Astrocyte (in vitro differentiated cells and primary cell): Measurements from ENCODE around the gene SCAI.

Experiments used
- CTCF ChIP-seq: IDR thresholded peaks from 2 replicates; pipeline ENCODE4 v1.5.1; 2011; ENCODE audit warnings: low read depth, mild to moderate bottlenecking, inconsistent platforms, low read length, moderate library complexity; ENCODE audit not compliant: insufficient read depth
- EZH2 ChIP-seq: IDR thresholded peaks from 2 replicates; pipeline ENCODE4 v1.6.1; 2012; ENCODE audit warnings: mild to moderate bottlenecking, low read length, inconsistent platforms; ENCODE audit not compliant: insufficient read depth

- no peak for TF ChIP-seq CTCF
- no peak for TF ChIP-seq EZH2
These were observed 100.2 kb downstream of the SCAI start for GRCh38 chr9:125043148-125043547.
